GM18507 (cell line): ENCODE results near the gene NEB.
"Not testable (repeated sequence)": the region's sequence is repeated elsewhere in the genome, so short reads cannot be mapped to it uniquely, and the experiment has no call there.

Source experiments
- DNase-seq: peaks from one replicate; pipeline ENCODE4 v3.0.0; 2011; ENCODE audit warnings: low read depth; ENCODE audit not compliant: insufficient read length; ENCODE audit errors: extremely low spot score
- FAIRE-seq: peaks from 2 replicates; lab custom pipeline; 2011; peaks lifted over from hg19 to GRCh38; lab: Jason Lieb, UNC

The NEB gene

GRCh38 chr2:151658081-151658480 lies 76.2 kb downstream of the NEB start:
- DNase-seq (no peak), FAIRE-seq (no peak)

GRCh38 chr2:151657667-151658076 lies 76.6 kb downstream of the NEB start:
- DNase-seq (no peak), FAIRE-seq (no peak)

GRCh38 chr2:151655663-151656398 lies 78.4 kb downstream of the NEB start:
- DNase-seq (no peak), FAIRE-seq (no peak)

- FAIRE-seq: no peak
These were observed 79.4 kb downstream of the NEB start for GRCh38 chr2:151654891-151655290.

GRCh38 chr2:151654085-151654484 lies 80.2 kb downstream of the NEB start:
- FAIRE-seq: no peak
- DNase-seq: no peak

More at GRCh38 chr2:151654891-151655290, 79.4 kb downstream of the NEB start:
- DNase-seq: no peak

GRCh38 chr2:151651274-151651673 lies 83.0 kb downstream of the NEB start:
- no peak for DNase-seq
- no peak for FAIRE-seq

GRCh38 chr2:151650456-151650855 lies 83.8 kb downstream of the NEB start:
- DNase-seq (no peak), FAIRE-seq (no peak)

- FAIRE-seq (no peak), DNase-seq (no peak)
These were observed 84.3 kb downstream of the NEB start for GRCh38 chr2:151649966-151650365.

- DNase-seq: no peak
- no peak for FAIRE-seq
These were observed 84.9 kb downstream of the NEB start for GRCh38 chr2:151649400-151649799.

- FAIRE-seq, DNase-seq: not testable (repeated sequence)
These were observed 87.8 kb downstream of the NEB start for GRCh38 chr2:151646512-151646911.

GRCh38 chr2:151644580-151644979 lies 89.7 kb downstream of the NEB start:
- DNase-seq: no peak
- no peak for FAIRE-seq

GRCh38 chr2:151641895-151642294 lies 92.4 kb downstream of the NEB start:
- FAIRE-seq, DNase-seq: not testable (repeated sequence)

GRCh38 chr2:151640087-151640486 lies 94.2 kb downstream of the NEB start:
- no peak for FAIRE-seq

GRCh38 chr2:151638990-151639389 lies 95.3 kb downstream of the NEB start:
- no peak for DNase-seq
- FAIRE-seq: no peak

More at GRCh38 chr2:151640087-151640486, 94.2 kb downstream of the NEB start:
- no peak for DNase-seq

- peak; percentile 66 for FAIRE-seq
- peak; percentile 15 for DNase-seq
These were observed 95.9 kb downstream of the NEB start for GRCh38 chr2:151638191-151638933.

GRCh38 chr2:151637271-151637781 lies 97.0 kb downstream of the NEB start:
- peak; percentile 86 for FAIRE-seq
- DNase-seq: no peak

- no peak for DNase-seq
- FAIRE-seq: no peak
These were observed 99.4 kb downstream of the NEB start for GRCh38 chr2:151634736-151635467.

- no peak for DNase-seq
- FAIRE-seq: peak; percentile 52
These were observed 101.2 kb downstream of the NEB start for GRCh38 chr2:151632993-151633565.

GRCh38 chr2:151630372-151630771 lies 103.9 kb downstream of the NEB start:
- DNase-seq (no peak), FAIRE-seq (no peak)

GRCh38 chr2:151627353-151627752 lies 106.9 kb downstream of the NEB start:
- no peak for DNase-seq
- FAIRE-seq: no peak
